ENCODE data around the gene DLG5. TPM values are rescaled to one million over a fixed set of nuclear protein-coding genes. Genes with fewer than 3 reads are reported as not detected.

The DLG5 gene
- total and polyA plus RNA-seq, 10 of the 15 experiments (the other 5 are each of a cell fraction or from before 2014, with no cell fraction given) = 0.18 to 6.6 (median 2.7) TPM

DNA sequence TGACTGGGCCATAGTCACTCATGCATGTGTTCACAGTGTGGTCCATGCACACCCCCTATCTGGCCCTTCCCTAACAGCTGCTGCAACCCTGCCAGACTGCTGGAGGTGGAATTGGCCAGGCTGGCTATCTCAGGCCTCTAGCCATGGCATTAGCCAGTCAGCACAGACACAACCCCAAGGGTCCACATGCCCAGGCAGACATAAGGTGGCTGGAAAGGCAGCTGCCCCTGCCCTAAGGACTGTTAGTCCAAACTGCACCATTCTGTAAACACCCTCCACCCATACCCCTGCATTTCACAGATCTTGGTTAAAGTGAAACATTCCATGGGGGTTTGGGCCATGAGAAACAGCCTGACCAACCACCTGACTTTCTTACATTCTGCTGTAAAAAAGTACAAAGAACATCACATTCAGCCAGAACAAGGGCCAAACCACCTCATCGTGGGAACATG, 151.6 kb downstream of the DLG5 start (continued):
- TF ChIP-seq, protein P1, sequence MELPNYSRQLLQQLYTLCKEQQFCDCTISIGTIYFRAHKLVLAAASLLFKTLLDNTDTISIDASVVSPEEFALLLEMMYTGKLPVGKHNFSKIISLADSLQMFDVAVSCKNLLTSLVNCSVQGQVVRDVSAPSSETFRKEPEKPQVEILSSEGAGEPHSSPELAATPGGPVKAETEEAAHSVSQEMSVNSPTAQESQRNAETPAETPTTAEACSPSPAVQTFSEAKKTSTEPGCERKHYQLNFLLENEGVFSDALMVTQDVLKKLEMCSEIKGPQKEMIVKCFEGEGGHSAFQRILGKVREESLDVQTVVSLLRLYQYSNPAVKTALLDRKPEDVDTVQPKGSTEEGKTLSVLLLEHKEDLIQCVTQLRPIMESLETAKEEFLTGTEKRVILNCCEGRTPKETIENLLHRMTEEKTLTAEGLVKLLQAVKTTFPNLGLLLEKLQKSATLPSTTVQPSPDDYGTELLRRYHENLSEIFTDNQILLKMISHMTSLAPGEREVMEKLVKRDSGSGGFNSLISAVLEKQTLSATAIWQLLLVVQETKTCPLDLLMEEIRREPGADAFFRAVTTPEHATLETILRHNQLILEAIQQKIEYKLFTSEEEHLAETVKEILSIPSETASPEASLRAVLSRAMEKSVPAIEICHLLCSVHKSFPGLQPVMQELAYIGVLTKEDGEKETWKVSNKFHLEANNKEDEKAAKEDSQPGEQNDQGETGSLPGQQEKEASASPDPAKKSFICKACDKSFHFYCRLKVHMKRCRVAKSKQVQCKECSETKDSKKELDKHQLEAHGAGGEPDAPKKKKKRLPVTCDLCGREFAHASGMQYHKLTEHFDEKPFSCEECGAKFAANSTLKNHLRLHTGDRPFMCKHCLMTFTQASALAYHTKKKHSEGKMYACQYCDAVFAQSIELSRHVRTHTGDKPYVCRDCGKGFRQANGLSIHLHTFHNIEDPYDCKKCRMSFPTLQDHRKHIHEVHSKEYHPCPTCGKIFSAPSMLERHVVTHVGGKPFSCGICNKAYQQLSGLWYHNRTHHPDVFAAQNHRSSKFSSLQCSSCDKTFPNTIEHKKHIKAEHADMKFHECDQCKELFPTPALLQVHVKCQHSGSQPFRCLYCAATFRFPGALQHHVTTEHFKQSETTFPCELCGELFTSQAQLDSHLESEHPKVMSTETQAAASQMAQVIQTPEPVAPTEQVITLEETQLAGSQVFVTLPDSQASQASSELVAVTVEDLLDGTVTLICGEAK (IDR thresholded peaks at IDR 0.05; ENCODE audit: borderline replicate concordance) = no peak

DNA sequence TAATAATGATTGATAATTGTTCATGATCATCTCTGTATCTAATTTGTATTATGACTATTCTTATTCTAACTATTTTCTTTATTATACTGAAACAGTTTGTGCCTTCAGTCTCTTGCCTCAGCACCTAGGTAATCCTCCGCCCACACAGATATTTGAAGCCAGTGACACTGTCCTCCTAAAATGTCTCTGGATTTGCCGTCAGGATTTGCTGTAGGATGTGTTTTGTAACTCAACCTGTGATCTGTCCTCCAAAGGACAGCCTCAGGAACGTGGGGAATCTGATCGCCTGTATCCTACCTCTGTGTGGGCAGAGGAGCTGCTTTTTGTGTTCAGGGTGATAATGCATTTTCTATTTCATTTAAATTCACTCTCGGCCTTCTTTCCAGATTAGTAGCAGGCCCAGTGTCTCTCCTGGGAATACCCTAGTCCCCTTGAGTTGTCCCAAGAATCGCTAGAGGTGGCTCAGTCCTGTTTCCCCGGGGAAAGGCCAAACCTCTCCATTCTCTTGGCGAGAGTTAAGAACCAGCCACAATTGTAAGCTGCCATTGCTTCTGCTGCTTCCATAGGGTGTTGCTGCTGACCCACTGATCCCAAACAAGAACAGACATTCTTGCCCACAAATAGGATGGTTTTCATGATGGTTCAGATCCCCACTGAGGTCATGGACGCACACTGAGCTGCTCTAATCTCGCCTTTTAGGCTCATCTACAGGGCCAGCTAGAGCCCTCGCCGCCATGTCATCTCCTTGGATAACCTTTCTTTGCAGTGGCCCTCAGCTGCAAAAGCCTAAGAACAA, 152.7 kb downstream of the DLG5 start:
- ChIA-PET RAD21 (ENCODE audit: unreplicated experiment) (no interaction called here), POLR2A (no interaction called here), CTCF (no interaction called here), SMC1A (ENCODE audit: uncharacterized antibody, unreplicated experiment) (interaction anchor here (0.5 kb wide), 1 partner anchor 842 kb away, joined by 3 read pairs; no protein-coding TSS in a partner anchor)
- Histone ChIP-seq H3K27ac (ENCODE audit: control insufficient read depth, insufficient read depth) (no peak overlapping the region), H3K36me3 (ENCODE audit: control insufficient read depth in 2 of 2, insufficient read depth in 2 of 2, low read length in 1 of 2) (no peaks in the 10 kb centered on the region), H3K27me3 (replicated peaks in 1 of 2; ENCODE audit: control insufficient read depth in 2 of 2, insufficient read depth in 2 of 2, low read length in 1 of 2) (no peaks in the 10 kb centered on the region), H2AFZ (ENCODE audit: control insufficient read depth, low read depth, low read length) (no peak overlapping the region), H3K79me2 (ENCODE audit: control insufficient read depth, insufficient read depth, low read length) (no peaks in the 10 kb centered on the region), H3K4me1 (ENCODE audit: control insufficient read depth, insufficient read depth, low read length) (no peaks in the 10 kb centered on the region), H3K9me3 (replicated peaks; ENCODE audit: control insufficient read depth, insufficient read depth, low read length) (peaks cover 9% of the 10 kb centered on the region; the same call in 2 of the 3 replicates), H4K20me1 (ENCODE audit: control insufficient read depth, insufficient read depth) (no peaks in the 10 kb centered on the region), H3K4me2 (ENCODE audit: control insufficient read depth, insufficient read depth) (no peak overlapping the region), H3K9ac (ENCODE audit: control insufficient read depth, insufficient read depth, low read length) (no peak overlapping the region), H3K4me3 (no peak overlapping the region)
- TF ChIP-seq NFXL1 (IDR thresholded peaks at IDR 0.05; ENCODE audit: borderline replicate concordance) = no peak
- no peak for TF ChIP-seq MYC (IDR thresholded peaks at IDR 0.05; ENCODE audit: insufficient read depth, insufficient read length, insufficient replicate concordance, low read length, severe bottlenecking)
- ATAC-seq = no peak
- in situ Hi-C loops (cut with MboI) = no loop called here
- 64% methylated on average over 12 of the region's 12 CpGs for WGBS (ENCODE audit: insufficient coverage, insufficient replicate concordance, low lambda C conversion rate, missing lambda C conversion rate)
- no peak for DNase-seq (ENCODE audit: low read depth, low spot score)
- intact Hi-C loops (cut with micrococcal nuclease; ENCODE audit: unreplicated experiment) = no loop called here
- no peak for FAIRE-seq
- BruUV-seq (replicated peaks) = no TSS peak
